ENCODE data around the gene TENM4. TPM values are rescaled to one million over a fixed set of nuclear protein-coding genes. Genes with fewer than 3 reads are reported as not detected.

Gene TENM4
- polyA plus RNA-seq, 2 of the 4 experiments (the other 2 are of a cell fraction): 0.06 to 0.31 TPM

- DNase-seq (ENCODE audit: low read depth in 1 of 2, low spot score in 1 of 2): no peak
- CTCF ChIA-PET: interaction anchor here (1.6 kb wide), 1 partner anchor 574 kb away, joined by 4 read pairs; no protein-coding TSS in a partner anchor
- H3K4me3 ChIP-seq: no peak overlapping the region
- no peak overlapping the region for H3K4me2 ChIP-seq
- no peak for ATAC-seq
- TF ChIP-seq CBX2 (IDR thresholded peaks at IDR 0.05; ENCODE audit: borderline replicate concordance, low read depth): no peak
- TF ChIP-seq ESRRA (IDR thresholded peaks at IDR 0.05; ENCODE audit: borderline replicate concordance, low read length): no peak
- TF ChIP-seq FOSB (CRISPR knock-in tag; IDR thresholded peaks at IDR 0.05): no peak
- TF ChIP-seq JUN (IDR thresholded peaks at IDR 0.05): no peak
- TF ChIP-seq HOXB13 (CRISPR knock-in tag; IDR thresholded peaks at IDR 0.05; ENCODE audit: low read depth): no peak
- no peak for TF ChIP-seq MAFK (IDR thresholded peaks at IDR 0.05; ENCODE audit: partially characterized antibody)
- TF ChIP-seq RARB (CRISPR knock-in tag; IDR thresholded peaks at IDR 0.05): no peak
- no peak for TF ChIP-seq EHF (CRISPR knock-in tag; IDR thresholded peaks at IDR 0.05)
- no peak for TF ChIP-seq MYC (IDR thresholded peaks at IDR 0.05; ENCODE audit: borderline replicate concordance, low read length)
- TF ChIP-seq ZFP36 (IDR thresholded peaks at IDR 0.05; ENCODE audit: borderline replicate concordance, partially characterized antibody): no peak
- no peak for TF ChIP-seq HES2 (IDR thresholded peaks at IDR 0.05)
- TF ChIP-seq PHF8 (IDR thresholded peaks at IDR 0.05; ENCODE audit: borderline replicate concordance, low read depth): no peak
- no peak for TF ChIP-seq CTCF (IDR thresholded peaks at IDR 0.05)
- TF ChIP-seq RFX5 (IDR thresholded peaks at IDR 0.05): no peak
- no peak for TF ChIP-seq TFCP2L1 (CRISPR knock-in tag; IDR thresholded peaks at IDR 0.05)
- POLR2A ChIA-PET: no interaction called here
- 34% methylated on average over 6 of the region's 6 CpGs for WGBS (ENCODE audit: missing lambda C conversion rate)
- no peaks in the 10 kb centered on the region for H3K4me1 ChIP-seq
- H3K27ac ChIP-seq: no peak overlapping the region
- no peaks in the 10 kb centered on the region for H3K9me3 ChIP-seq
- no peak for FAIRE-seq
Observed at GRCh38 chr11:79219186-79220045, 221.4 kb downstream of the TENM4 start.

- WGBS (ENCODE audit: missing lambda C conversion rate): 49% methylated on average over 6 of the region's 6 CpGs
- ChIA-PET POLR2A (no interaction called here), CTCF (interaction anchor here (0.6 kb wide), 2 partner anchors 141 to 812 kb away, joined by 4 read pairs; no protein-coding TSS in a partner anchor)
- TF ChIP-seq HOXB5 (CRISPR knock-in tag; IDR thresholded peaks at IDR 0.05) (no peak), HDAC2 (IDR thresholded peaks at IDR 0.05) (no peak), ATOH8 (CRISPR knock-in tag; IDR thresholded peaks at IDR 0.05; ENCODE audit: low read depth) (no peak), HEYL (CRISPR knock-in tag; IDR thresholded peaks at IDR 0.05) (no peak), ZSCAN20 (CRISPR knock-in tag; IDR thresholded peaks at IDR 0.05) (no peak), CBX2 (IDR thresholded peaks at IDR 0.05; ENCODE audit: borderline replicate concordance, low read depth) (no peak), NR3C1 (IDR thresholded peaks at IDR 0.05) (no peak), FOSL2 (IDR thresholded peaks at IDR 0.05) (no peak), FOSL2 (CRISPR knock-in tag; IDR thresholded peaks at IDR 0.05) (no peak), HOXB13 (CRISPR knock-in tag; IDR thresholded peaks at IDR 0.05; ENCODE audit: low read depth) (no peak), POLR2A (IDR thresholded peaks at IDR 0.05; ENCODE audit: low read length) (no peak)
- H3K9me3 ChIP-seq: no peaks in the 10 kb centered on the region
- DNase-seq (ENCODE audit: low read depth in 1 of 2, low spot score in 1 of 2) (no peak), FAIRE-seq (no peak), ATAC-seq (no peak)
- no peak overlapping the region for H3K4me2 ChIP-seq
- no peak overlapping the region for H3K4me3 ChIP-seq
- no peaks in the 10 kb centered on the region for H3K4me1 ChIP-seq
- H3K27ac ChIP-seq: no peak overlapping the region
Observed at GRCh38 chr11:79212741-79213190, 228.1 kb downstream of the TENM4 start.
